ENCODE results near the gene ZNF536.
"Not testable (repeated sequence)": the region's sequence is repeated elsewhere in the genome, so short reads cannot be mapped to it uniquely, and the experiment has no call there.

Gene ZNF536

GRCh38 chr19:30444253-30444671 lies 72.1 kb downstream of the ZNF536 start:
- no peaks in the 10 kb centered on the region for H3K27me3 ChIP-seq (ENCODE audit: insufficient read depth, poor library complexity, severe bottlenecking)
- H3K4me3 ChIP-seq (replicated peaks; ENCODE audit: insufficient read depth, low read length), result no peak overlapping the region
- DNase-seq (ENCODE audit: low read depth in 1 of 2, low spot score in 1 of 2), result no peak
- TF ChIP-seq POLR2AphosphoS5 (IDR thresholded peaks at IDR 0.05; ENCODE audit: low read depth), result no peak
- TF ChIP-seq SPI1 (IDR thresholded peaks at IDR 0.05; ENCODE audit: borderline replicate concordance, low read depth), result no peak
- no peak for TF ChIP-seq CTCF (IDR thresholded peaks at IDR 0.05; ENCODE audit: insufficient read depth, low read length)
- TF ChIP-seq GABPA (IDR thresholded peaks at IDR 0.05; ENCODE audit: low read depth), result no peak
- no peak for TF ChIP-seq REST (IDR thresholded peaks at IDR 0.05; ENCODE audit: insufficient replicate concordance, low read depth)
- H3K27ac ChIP-seq (replicated peaks), result no peak overlapping the region

GRCh38 chr19:30444686-30445232 lies 72.6 kb downstream of the ZNF536 start:
- Histone ChIP-seq H3K27ac (replicated peaks) (no peak overlapping the region), H3K4me3 (replicated peaks; ENCODE audit: insufficient read depth, low read length) (no peak overlapping the region), H3K27me3 (ENCODE audit: insufficient read depth, poor library complexity, severe bottlenecking) (no peaks in the 10 kb centered on the region)
- DNase-seq (ENCODE audit: low read depth in 1 of 2, low spot score in 1 of 2), result no peak
- TF ChIP-seq REST (IDR thresholded peaks at IDR 0.05; ENCODE audit: insufficient replicate concordance, low read depth), result no peak
- no peak for TF ChIP-seq GABPA (IDR thresholded peaks at IDR 0.05; ENCODE audit: low read depth)
- TF ChIP-seq POLR2AphosphoS5 (IDR thresholded peaks at IDR 0.05; ENCODE audit: low read depth), result no peak
- no peak for TF ChIP-seq CTCF (IDR thresholded peaks at IDR 0.05; ENCODE audit: insufficient read depth, low read length)
- no peak for TF ChIP-seq SPI1 (IDR thresholded peaks at IDR 0.05; ENCODE audit: borderline replicate concordance, low read depth)

- DNase-seq (ENCODE audit: low read depth in 1 of 2, low spot score in 1 of 2), result no peak
- Histone ChIP-seq H3K27me3 (ENCODE audit: insufficient read depth, poor library complexity, severe bottlenecking) (no peaks in the 10 kb centered on the region), H3K4me3 (replicated peaks; ENCODE audit: insufficient read depth, low read length) (no peak overlapping the region), H3K27ac (replicated peaks) (no peak overlapping the region)
- no peak for TF ChIP-seq GABPA (IDR thresholded peaks at IDR 0.05; ENCODE audit: low read depth)
- no peak for TF ChIP-seq POLR2AphosphoS5 (IDR thresholded peaks at IDR 0.05; ENCODE audit: low read depth)
- TF ChIP-seq REST (IDR thresholded peaks at IDR 0.05; ENCODE audit: insufficient replicate concordance, low read depth), result no peak
These were observed 73.2 kb downstream of the ZNF536 start for GRCh38 chr19:30445385-30445784.

DNA sequence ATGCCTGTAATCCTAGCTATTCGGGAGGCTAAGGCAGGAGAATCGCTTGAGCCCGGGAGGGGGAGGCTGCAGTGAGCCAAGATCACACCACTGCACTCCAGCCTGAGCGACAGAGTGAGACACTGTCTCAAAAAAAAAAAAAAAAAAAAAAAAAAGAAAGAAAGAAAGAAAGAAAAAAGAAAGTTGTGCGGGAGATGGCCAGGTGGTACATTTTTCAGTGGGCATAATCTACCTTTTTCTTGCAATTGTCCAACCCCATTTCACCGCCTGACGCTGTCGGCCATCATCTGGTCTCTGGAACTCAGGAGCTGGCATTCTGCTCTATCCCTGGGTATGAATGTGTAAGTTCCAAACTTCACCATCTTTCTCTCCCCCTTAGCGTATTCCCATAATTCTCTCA lies 73.9 kb downstream of the ZNF536 start:
- DNase-seq (ENCODE audit: low read depth in 1 of 2, low spot score in 1 of 2); H3K27me3 ChIP-seq (ENCODE audit: insufficient read depth, poor library complexity, severe bottlenecking); H3K4me3 ChIP-seq (replicated peaks; ENCODE audit: insufficient read depth, low read length); H3K27ac ChIP-seq (replicated peaks): not testable (repeated sequence)

All from HL-60 (cell line).